CD4-positive, alpha-beta memory T cell (primary cell): ENCODE measurements around the gene VSTM2B. TPM values are rescaled to one million over a fixed set of nuclear protein-coding genes. Genes with fewer than 3 reads are reported as not detected.
"Not testable (repeated sequence)": the region's sequence is repeated elsewhere in the genome, so short reads cannot be mapped to it uniquely, and the experiment has no call there.

ENCODE experiments used
- CTCF ChIA-PET: fragments of 350-600 bp; sonication (Branson Sonifier 250); formaldehyde crosslinking; loops from one replicate; lab custom pipeline; 2021; ENCODE audit warnings: inconsistent platforms; ENCODE audit not compliant: partially characterized antibody; lab: Charles Lee
- POLR2A ChIA-PET: fragments of 350-600 bp; sonication (Branson Sonifier 250); formaldehyde crosslinking; loops from one replicate; lab custom pipeline; 2021; ENCODE audit not compliant: partially characterized antibody; lab: Charles Lee
- DNase-seq, 5 donors: peaks; one replicate each; pipeline versions ENCODE4 v3.0.0 to v3.0.0-alpha.2; 2020 to 2022; ENCODE audit warnings: mixed read lengths in 1 of 5
- H3K27ac ChIP-seq: one replicate; pipeline ENCODE4 v1.7.0; 2013; ENCODE audit warnings: low read depth, low read length
- H3K27me3 ChIP-seq: 2 replicates; pipeline ENCODE4 v1.7.0; 2013; ENCODE audit warnings: mild to moderate bottlenecking, low read length, moderate library complexity; ENCODE audit not compliant: insufficient read depth
- H3K36me3 ChIP-seq: 2 replicates; pipeline ENCODE4 v1.7.0; 2013; ENCODE audit warnings: mild to moderate bottlenecking, low read length, moderate library complexity; ENCODE audit not compliant: insufficient read depth
- H3K4me1 ChIP-seq: 2 replicates; pipeline ENCODE4 v1.7.0; 2013; ENCODE audit warnings: mild to moderate bottlenecking, low read length, moderate library complexity; ENCODE audit not compliant: insufficient read depth
- H3K4me3 ChIP-seq, 2 donors: one replicate each; pipeline ENCODE4 v1.7.0; 2013; ENCODE audit warnings: low read length in 2 of 2, mild to moderate bottlenecking in 1 of 2
- H3K9me3 ChIP-seq, 2 donors: one replicate each; pipeline ENCODE4 v1.7.0; 2013; ENCODE audit warnings: low read length in 2 of 2, control low read depth in 1 of 2; ENCODE audit not compliant: control insufficient read depth in 1 of 2
- H3K27ac Mint-ChIP-seq, 7 donors: one replicate each; pipeline ENCODE4 v1.8.0; 2020 to 2021; ENCODE audit warnings: mixed read lengths in 7 of 7, mild to moderate bottlenecking in 6 of 7, inconsistent platforms in 3 of 7, moderate library complexity in 3 of 7
- H3K27me3 Mint-ChIP-seq, 2 donors: one replicate each; pipeline ENCODE4 v1.8.0; 2020 to 2021; ENCODE audit warnings: mixed read lengths in 2 of 2
- H3K36me3 Mint-ChIP-seq, 2 donors: one replicate each; pipeline ENCODE4 v1.8.0; 2020 to 2021; ENCODE audit warnings: mixed read lengths in 2 of 2, inconsistent platforms in 1 of 2, mild to moderate bottlenecking in 1 of 2
- H3K4me1 Mint-ChIP-seq, 4 donors: one replicate each; pipeline ENCODE4 v1.8.0; 2020 to 2021; ENCODE audit warnings: mixed read lengths in 4 of 4, mild to moderate bottlenecking in 1 of 4
- H3K4me3 Mint-ChIP-seq, 8 donors: one replicate each; pipeline ENCODE4 v1.8.0; 2020 to 2021; ENCODE audit warnings: mixed read lengths in 8 of 8, mild to moderate bottlenecking in 7 of 8, moderate library complexity in 6 of 8, inconsistent platforms in 3 of 8
- H3K9me3 Mint-ChIP-seq, 8 donors: one replicate each; pipeline ENCODE4 v1.8.0; 2020 to 2021; ENCODE audit warnings: mixed read lengths in 8 of 8, mild to moderate bottlenecking in 5 of 8, inconsistent platforms in 3 of 8, moderate library complexity in 1 of 8
- intact Hi-C: fragments of 100-400 bp; cut with micrococcal nuclease; formaldehyde crosslinking; loops from one replicate; pipeline ENCODE4 v1.15.1; 2023
- polyA plus RNA-seq, 2 donors: library from polyadenylated mRNA; unstranded; fragments of 300-500 nt; fragmentation: Illumina TruSeq; gene quantifications; one replicate each; pipeline ENCODE4 v1.2.3, GENCODE V29; 2021
- total RNA-seq, 2 experiments: library from RNA; stranded (reverse); gene quantifications; one replicate each; pipeline ENCODE4 v1.2.3, GENCODE V29; 2021

Gene VSTM2B
- total and polyA plus RNA-seq, 4 experiments from 2014 or later: not detected

DNA sequence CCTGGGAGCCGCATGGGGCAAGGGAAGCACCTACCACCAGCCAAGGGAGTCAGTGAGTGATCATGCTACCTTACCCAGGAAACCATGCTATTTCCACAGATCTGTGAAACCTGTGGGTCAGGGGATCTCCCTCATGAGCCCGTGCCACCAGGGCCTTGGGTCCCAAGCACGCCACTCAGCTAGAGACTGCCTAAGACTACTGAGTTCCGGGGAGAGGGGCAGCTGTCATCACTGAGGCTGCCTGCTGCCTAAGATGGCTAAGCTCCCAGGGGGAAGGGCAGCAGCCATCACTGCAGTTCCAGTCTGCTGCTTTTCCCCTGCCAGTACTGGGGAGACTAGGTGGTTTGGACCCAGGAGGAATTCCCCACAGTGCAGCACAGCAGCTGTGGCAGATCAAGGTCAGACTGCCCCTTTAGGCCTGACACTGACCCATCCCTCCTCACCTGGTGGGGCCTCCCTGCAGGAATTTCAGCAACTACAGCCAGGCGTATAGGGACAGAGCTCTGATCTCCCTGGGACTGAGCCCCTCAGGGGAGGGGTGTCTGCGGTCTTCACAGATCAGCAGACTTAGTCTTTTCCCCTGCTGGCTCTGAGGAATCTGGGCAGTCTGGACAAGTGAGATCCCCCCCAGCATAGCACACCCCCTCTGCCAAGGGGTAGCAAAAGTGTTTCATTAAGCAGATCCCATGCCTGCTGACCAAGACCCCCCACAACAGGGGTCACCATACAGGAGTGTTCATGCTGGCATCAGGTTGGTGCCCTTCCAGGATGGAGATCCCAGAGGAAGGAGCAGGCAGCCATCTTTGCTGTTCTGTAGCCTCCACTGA, 26.9 kb downstream of the VSTM2B start:
- Mint-ChIP-seq H3K4me3 (no peak overlapping the region), H3K27ac (no peak overlapping the region), H3K4me1 (no peaks in the 10 kb centered on the region), H3K27me3 (peaks cover 8 to 19% of the 10 kb centered on the region in 2 donors), H3K36me3 (peaks cover 10 to 14% of the 10 kb centered on the region in 2 donors), H3K9me3 (peaks cover 0 to 51% (median 41%) of the 10 kb centered on the region in 8 donors)
- H3K4me3 ChIP-seq: no peak overlapping the region
- intact Hi-C loops: no loop called here
- no peaks in the 10 kb centered on the region for H3K4me1 ChIP-seq
- no peak for DNase-seq
- H3K27ac ChIP-seq: no peak overlapping the region
- no peaks in the 10 kb centered on the region for H3K27me3 ChIP-seq
- peaks cover 0 to 3% of the 10 kb centered on the region in 2 donors for H3K9me3 ChIP-seq
- ChIA-PET CTCF (no interaction called here), POLR2A (no interaction called here)
- H3K36me3 ChIP-seq: no peaks in the 10 kb centered on the region

DNA sequence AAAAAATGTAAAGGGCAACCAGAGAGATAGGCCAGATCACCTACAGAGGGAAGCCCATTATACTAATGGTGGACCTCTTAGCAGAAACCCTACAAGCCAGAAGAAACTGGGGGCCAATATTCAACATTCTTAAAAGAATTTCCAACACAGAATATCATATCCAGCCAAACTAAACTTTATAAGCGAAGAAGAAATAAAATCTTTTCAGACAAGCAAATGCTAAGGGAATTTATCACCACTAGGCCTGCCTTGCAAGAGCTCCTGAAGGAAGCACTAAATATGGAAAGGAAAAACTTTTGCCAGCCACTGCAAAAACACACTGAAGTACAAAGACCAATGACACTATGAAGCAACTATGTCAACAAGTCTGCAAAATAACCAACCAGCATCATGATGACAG, 28.4 kb downstream of the VSTM2B start:
- peaks cover 0 to 61% (median 46%) of the 10 kb centered on the region in 8 donors for H3K9me3 Mint-ChIP-seq
- Histone ChIP-seq H3K27me3 (no peaks in the 10 kb centered on the region), H3K4me3 (no peak overlapping the region), H3K27ac (no peak overlapping the region), H3K9me3 (peaks cover 0 to 3% of the 10 kb centered on the region in 2 donors), H3K36me3 (no peaks in the 10 kb centered on the region), H3K4me1 (no peaks in the 10 kb centered on the region)
- no peaks in the 10 kb centered on the region for H3K4me1 Mint-ChIP-seq
- ChIA-PET POLR2A (no interaction called here), CTCF (no interaction called here)
- H3K27me3 Mint-ChIP-seq: peaks cover 8 to 15% of the 10 kb centered on the region in 2 donors
- H3K4me3 Mint-ChIP-seq: no peak overlapping the region
- H3K36me3 Mint-ChIP-seq: peaks cover 10 to 15% of the 10 kb centered on the region in 2 donors
- intact Hi-C loops: no loop called here
- H3K27ac Mint-ChIP-seq: no peak overlapping the region
- no peak for DNase-seq

DNA sequence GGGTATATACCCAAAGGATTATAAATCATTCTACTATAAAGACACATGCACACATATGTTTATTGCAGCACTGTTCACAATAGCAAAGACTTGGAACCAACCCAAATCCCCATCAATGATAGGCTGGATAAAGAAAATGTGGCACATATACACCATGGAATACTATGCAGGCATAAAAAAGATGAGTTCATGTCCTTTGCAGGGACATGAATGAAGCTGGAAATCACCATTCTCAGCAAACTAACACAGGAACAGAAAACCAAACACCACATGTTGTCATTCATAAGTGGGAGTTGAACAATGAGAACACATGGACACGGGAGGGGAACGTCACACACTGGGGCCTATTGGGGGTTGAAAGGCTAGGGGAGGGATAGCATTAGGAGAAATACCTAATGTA, 33.3 kb downstream of the VSTM2B start:
- H3K4me3 ChIP-seq, H3K27ac Mint-ChIP-seq, H3K27ac ChIP-seq, H3K4me3 Mint-ChIP-seq, H3K36me3 ChIP-seq, H3K4me1 ChIP-seq, H3K27me3 ChIP-seq, POLR2A ChIA-PET, DNase-seq, H3K9me3 ChIP-seq, H3K4me1 Mint-ChIP-seq, CTCF ChIA-PET, intact Hi-C loops: not testable (repeated sequence)
- peaks cover 8 to 16% of the 10 kb centered on the region in 2 donors for H3K27me3 Mint-ChIP-seq
- H3K36me3 Mint-ChIP-seq: peaks cover 8 to 13% of the 10 kb centered on the region in 2 donors
- peaks cover 0 to 55% (median 41%) of the 10 kb centered on the region in 8 donors for H3K9me3 Mint-ChIP-seq

DNA sequence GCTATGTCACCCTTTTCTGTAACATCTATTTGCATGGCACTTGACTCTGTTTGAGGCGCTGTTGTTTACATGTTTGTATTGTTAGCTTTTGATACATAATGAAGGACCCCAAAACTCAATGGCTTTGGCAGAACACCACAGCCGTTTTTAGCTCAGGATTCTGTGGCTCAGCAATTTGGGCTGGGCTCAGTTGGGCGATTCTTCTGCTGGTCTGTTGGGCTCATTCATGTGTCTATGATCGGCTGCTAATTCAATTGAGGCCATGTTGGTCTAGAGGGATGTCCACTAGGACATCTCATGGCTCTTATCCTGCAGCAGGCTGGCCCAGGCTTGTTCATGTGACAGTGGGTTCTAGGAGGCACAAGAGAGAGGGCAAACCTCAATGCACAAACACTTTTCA, 33.9 kb downstream of the VSTM2B start:
- DNase-seq: no peak
- H3K4me1 Mint-ChIP-seq: peaks cover 0 to 4% (median 0%) of the 10 kb centered on the region in 4 donors
- no peak overlapping the region for H3K27ac ChIP-seq
- H3K9me3 ChIP-seq: no peaks in the 10 kb centered on the region
- H3K9me3 Mint-ChIP-seq: peaks cover 0 to 48% (median 35%) of the 10 kb centered on the region in 8 donors
- H3K4me1 ChIP-seq: no peaks in the 10 kb centered on the region
- H3K27ac Mint-ChIP-seq: no peak overlapping the region
- no peak overlapping the region for H3K4me3 ChIP-seq
- ChIA-PET CTCF (no interaction called here), POLR2A (no interaction called here)
- intact Hi-C loops: no loop called here
- no peaks in the 10 kb centered on the region for H3K36me3 ChIP-seq
- H3K27me3 Mint-ChIP-seq: peaks cover 8 to 16% of the 10 kb centered on the region in 2 donors
- H3K27me3 ChIP-seq: no peaks in the 10 kb centered on the region
- H3K4me3 Mint-ChIP-seq: no peak overlapping the region
- peaks cover 8 to 13% of the 10 kb centered on the region in 2 donors for H3K36me3 Mint-ChIP-seq

- Histone ChIP-seq H3K27me3 (no peaks in the 10 kb centered on the region), H3K36me3 (no peaks in the 10 kb centered on the region), H3K27ac (no peak overlapping the region), H3K4me3 (no peak overlapping the region), H3K4me1 (no peaks in the 10 kb centered on the region), H3K9me3 (no peaks in the 10 kb centered on the region)
- Mint-ChIP-seq H3K4me1 (peaks cover 0 to 6% (median 0%) of the 10 kb centered on the region in 4 donors), H3K27me3 (peaks cover 7 to 22% of the 10 kb centered on the region in 2 donors), H3K9me3 (peaks cover 0 to 41% (median 27%) of the 10 kb centered on the region in 8 donors), H3K27ac (no peak overlapping the region), H3K36me3 (peaks cover 6% of the 10 kb centered on the region in 2 donors), H3K4me3 (no peak overlapping the region)
- intact Hi-C loops: no loop called here
- ChIA-PET POLR2A (no interaction called here), CTCF (no interaction called here)
- no peak for DNase-seq
Measured at GRCh38 chr19:29560313-29561075, 34.7 kb downstream of the VSTM2B start.

GRCh38 chr19:29561601-29562000, 35.8 kb downstream of the VSTM2B start:
- ChIA-PET CTCF (no interaction called here), POLR2A (no interaction called here)
- H3K27me3 ChIP-seq: no peaks in the 10 kb centered on the region
- Mint-ChIP-seq H3K36me3 (peaks cover 0 to 4% of the 10 kb centered on the region in 2 donors), H3K27me3 (peaks cover 8 to 21% of the 10 kb centered on the region in 2 donors), H3K27ac (no peak overlapping the region), H3K4me1 (peaks cover 0 to 6% (median under 1%) of the 10 kb centered on the region in 4 donors), H3K4me3 (no peak overlapping the region), H3K9me3 (peaks cover 0 to 32% (median 20%) of the 10 kb centered on the region in 8 donors)
- no peak overlapping the region for H3K27ac ChIP-seq
- intact Hi-C loops: no loop called here
- H3K36me3 ChIP-seq: no peaks in the 10 kb centered on the region
- H3K4me3 ChIP-seq: no peak overlapping the region
- DNase-seq: no peak
- H3K4me1 ChIP-seq: no peaks in the 10 kb centered on the region
- H3K9me3 ChIP-seq: no peaks in the 10 kb centered on the region
